WTC11 (cell line): ENCODE data around the gene ACHE.

Experiments
- CREB1 ChIP-seq: sonication (generic); formaldehyde crosslinking; IDR thresholded peaks from 2 replicates; pipeline ENCODE4 v1.8.0; 2023; ENCODE audit warnings: mild to moderate bottlenecking, missing genetic modification reagents
- ETV6 ChIP-seq: sonication (generic); formaldehyde crosslinking; IDR thresholded peaks from 2 replicates; pipeline ENCODE4 v1.8.1; 2022; ENCODE audit warnings: mild to moderate bottlenecking, missing genetic modification reagents
- FOXP1 ChIP-seq: sonication (generic); formaldehyde crosslinking; IDR thresholded peaks from 2 replicates; pipeline ENCODE4 v1.8.0; 2022; ENCODE audit warnings: missing genetic modification reagents, mild to moderate bottlenecking, moderate library complexity, borderline replicate concordance
- TEAD4 ChIP-seq: sonication (generic); formaldehyde crosslinking; IDR thresholded peaks from 2 replicates; pipeline ENCODE4 v1.8.0; 2022; ENCODE audit warnings: mild to moderate bottlenecking, missing genetic modification reagents
- ZBTB21 ChIP-seq: sonication (generic); formaldehyde crosslinking; IDR thresholded peaks from 2 replicates; pipeline ENCODE4 v1.8.1; 2023; ENCODE audit warnings: mild to moderate bottlenecking, missing genetic modification reagents, borderline replicate concordance
- ZNF138 ChIP-seq: sonication (generic); formaldehyde crosslinking; conservative IDR thresholded peaks from 2 replicates; pipeline ENCODE4 v1.8.1; 2022; ENCODE audit warnings: mild to moderate bottlenecking, moderate library complexity, missing genetic modification reagents
- ZNF416 ChIP-seq: fragments of 250-450 bp; sonication (Bioruptor Pico); IDR thresholded peaks from 2 replicates; pipeline ENCODE4 v1.9.0; 2021; ENCODE audit warnings: mild to moderate bottlenecking, inconsistent platforms
- ZNF671 ChIP-seq: fragments of 250-450 bp; sonication (Bioruptor Pico); IDR thresholded peaks from 2 replicates; pipeline ENCODE4 v1.8.0; 2021; ENCODE audit warnings: mild to moderate bottlenecking
- TF ChIP-seq, protein P1 (sequence below): fragments of 250-450 bp; sonication (Bioruptor Pico); IDR thresholded peaks from 2 replicates; pipeline ENCODE4 v1.9.0; 2021; ENCODE audit warnings: moderate library complexity, mild to moderate bottlenecking, inconsistent platforms, borderline replicate concordance
- TF ChIP-seq, protein P2 (sequence below): fragments of 200-600 bp; IDR thresholded peaks from 2 replicates; pipeline ENCODE4 v1.8.0; 2022; ENCODE audit warnings: antibody characterized with exemption
- TF ChIP-seq, protein P3 (sequence below): sonication (generic); formaldehyde crosslinking; conservative IDR thresholded peaks from 2 replicates; pipeline ENCODE4 v1.8.1; 2022; ENCODE audit warnings: mild to moderate bottlenecking, missing genetic modification reagents
- TF ChIP-seq, protein P4 (sequence below): sonication (generic); formaldehyde crosslinking; IDR thresholded peaks from 2 replicates; pipeline ENCODE4 v1.8.0; 2022; ENCODE audit warnings: mild to moderate bottlenecking, missing genetic modification reagents
- TF ChIP-seq, protein P5 (sequence below): sonication (generic); formaldehyde crosslinking; IDR thresholded peaks from 2 replicates; pipeline ENCODE4 v1.8.0; 2022; ENCODE audit warnings: mild to moderate bottlenecking, missing genetic modification reagents

DNA sequence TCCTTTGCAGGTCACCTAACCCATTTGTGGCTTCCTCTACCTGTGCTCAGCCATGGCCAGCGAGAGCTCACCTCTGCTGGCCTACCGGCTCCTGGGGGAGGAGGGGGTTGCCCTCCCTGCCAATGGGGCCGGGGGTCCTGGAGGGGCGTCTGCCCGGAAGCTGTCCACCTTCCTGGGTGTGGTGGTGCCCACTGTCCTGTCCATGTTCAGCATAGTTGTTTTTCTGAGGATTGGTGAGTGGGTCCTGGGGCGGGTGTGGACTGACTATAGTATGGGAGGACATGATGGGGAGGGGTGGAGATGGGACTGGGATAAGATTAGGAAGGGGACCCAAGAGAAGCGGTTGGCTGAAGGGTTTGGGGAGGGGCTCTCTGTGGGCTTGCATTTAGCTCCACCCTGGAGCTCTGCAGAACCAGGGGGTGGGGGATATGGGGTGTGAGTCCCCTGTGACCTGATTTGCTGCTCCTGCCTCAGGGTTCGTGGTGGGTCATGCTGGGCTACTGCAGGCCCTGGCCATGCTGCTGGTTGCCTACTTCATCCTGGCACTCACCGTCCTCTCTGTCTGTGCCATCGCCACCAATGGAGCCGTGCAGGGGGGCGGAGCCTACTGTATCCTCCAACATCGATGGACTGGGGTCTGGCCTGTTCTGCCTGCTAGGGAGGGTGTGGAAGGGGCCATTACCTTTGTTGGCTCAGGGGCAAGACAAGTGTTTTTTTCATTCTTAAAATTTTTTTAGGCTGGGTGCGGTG is 41.4 kb downstream of the ACHE start:
- no peak for TF ChIP-seq ZBTB21 (CRISPR knock-in tag)
- TF ChIP-seq, protein P1, sequence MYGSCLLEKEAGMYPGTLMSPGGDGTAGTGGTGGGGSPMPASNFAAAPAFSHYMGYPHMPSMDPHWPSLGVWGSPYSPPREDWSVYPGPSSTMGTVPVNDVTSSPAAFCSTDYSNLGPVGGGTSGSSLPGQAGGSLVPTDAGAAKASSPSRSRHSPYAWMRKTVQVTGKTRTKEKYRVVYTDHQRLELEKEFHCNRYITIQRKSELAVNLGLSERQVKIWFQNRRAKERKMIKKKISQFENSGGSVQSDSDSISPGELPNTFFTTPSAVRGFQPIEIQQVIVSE (CRISPR knock-in tag), result no peak
- no peak for TF ChIP-seq TEAD4
- TF ChIP-seq, protein P2, sequence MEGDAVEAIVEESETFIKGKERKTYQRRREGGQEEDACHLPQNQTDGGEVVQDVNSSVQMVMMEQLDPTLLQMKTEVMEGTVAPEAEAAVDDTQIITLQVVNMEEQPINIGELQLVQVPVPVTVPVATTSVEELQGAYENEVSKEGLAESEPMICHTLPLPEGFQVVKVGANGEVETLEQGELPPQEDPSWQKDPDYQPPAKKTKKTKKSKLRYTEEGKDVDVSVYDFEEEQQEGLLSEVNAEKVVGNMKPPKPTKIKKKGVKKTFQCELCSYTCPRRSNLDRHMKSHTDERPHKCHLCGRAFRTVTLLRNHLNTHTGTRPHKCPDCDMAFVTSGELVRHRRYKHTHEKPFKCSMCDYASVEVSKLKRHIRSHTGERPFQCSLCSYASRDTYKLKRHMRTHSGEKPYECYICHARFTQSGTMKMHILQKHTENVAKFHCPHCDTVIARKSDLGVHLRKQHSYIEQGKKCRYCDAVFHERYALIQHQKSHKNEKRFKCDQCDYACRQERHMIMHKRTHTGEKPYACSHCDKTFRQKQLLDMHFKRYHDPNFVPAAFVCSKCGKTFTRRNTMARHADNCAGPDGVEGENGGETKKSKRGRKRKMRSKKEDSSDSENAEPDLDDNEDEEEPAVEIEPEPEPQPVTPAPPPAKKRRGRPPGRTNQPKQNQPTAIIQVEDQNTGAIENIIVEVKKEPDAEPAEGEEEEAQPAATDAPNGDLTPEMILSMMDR, result no peak
- TF ChIP-seq, protein P3, sequence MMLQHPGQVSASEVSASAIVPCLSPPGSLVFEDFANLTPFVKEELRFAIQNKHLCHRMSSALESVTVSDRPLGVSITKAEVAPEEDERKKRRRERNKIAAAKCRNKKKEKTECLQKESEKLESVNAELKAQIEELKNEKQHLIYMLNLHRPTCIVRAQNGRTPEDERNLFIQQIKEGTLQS, result no peak
- TF ChIP-seq, protein P4, sequence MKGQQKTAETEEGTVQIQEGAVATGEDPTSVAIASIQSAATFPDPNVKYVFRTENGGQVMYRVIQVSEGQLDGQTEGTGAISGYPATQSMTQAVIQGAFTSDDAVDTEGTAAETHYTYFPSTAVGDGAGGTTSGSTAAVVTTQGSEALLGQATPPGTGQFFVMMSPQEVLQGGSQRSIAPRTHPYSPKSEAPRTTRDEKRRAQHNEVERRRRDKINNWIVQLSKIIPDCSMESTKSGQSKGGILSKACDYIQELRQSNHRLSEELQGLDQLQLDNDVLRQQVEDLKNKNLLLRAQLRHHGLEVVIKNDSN (CRISPR knock-in tag), result no peak
- no peak for TF ChIP-seq ZNF416
- TF ChIP-seq FOXP1 (CRISPR knock-in tag), result no peak
- no peak for TF ChIP-seq ZNF671 (CRISPR knock-in tag)
- TF ChIP-seq ZNF138 (CRISPR knock-in tag), result no peak
- TF ChIP-seq, protein P5, sequence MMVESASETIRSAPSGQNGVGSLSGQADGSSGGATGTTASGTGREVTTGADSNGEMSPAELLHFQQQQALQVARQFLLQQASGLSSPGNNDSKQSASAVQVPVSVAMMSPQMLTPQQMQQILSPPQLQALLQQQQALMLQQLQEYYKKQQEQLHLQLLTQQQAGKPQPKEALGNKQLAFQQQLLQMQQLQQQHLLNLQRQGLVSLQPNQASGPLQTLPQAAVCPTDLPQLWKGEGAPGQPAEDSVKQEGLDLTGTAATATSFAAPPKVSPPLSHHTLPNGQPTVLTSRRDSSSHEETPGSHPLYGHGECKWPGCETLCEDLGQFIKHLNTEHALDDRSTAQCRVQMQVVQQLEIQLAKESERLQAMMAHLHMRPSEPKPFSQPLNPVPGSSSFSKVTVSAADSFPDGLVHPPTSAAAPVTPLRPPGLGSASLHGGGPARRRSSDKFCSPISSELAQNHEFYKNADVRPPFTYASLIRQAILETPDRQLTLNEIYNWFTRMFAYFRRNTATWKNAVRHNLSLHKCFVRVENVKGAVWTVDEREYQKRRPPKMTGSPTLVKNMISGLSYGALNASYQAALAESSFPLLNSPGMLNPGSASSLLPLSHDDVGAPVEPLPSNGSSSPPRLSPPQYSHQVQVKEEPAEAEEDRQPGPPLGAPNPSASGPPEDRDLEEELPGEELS, result no peak
- TF ChIP-seq CREB1 (CRISPR knock-in tag), result no peak
- no peak for TF ChIP-seq ETV6 (CRISPR knock-in tag)
